GM18909 (cell line): ENCODE results near the gene LRP3.
"Not testable (repeated sequence)": the region's sequence is repeated elsewhere in the genome, so short reads cannot be mapped to it uniquely, and the experiment has no call there.

ENCODE experiments used
- ATAC-seq: cut with Tn5 transposase; IDR thresholded peaks from one replicate; pipeline ENCODE4 v1.9.1; 2021; ENCODE audit warnings: mild to moderate bottlenecking; ENCODE audit not compliant: unreplicated experiment, poor library complexity

LRP3 gene

GRCh38 chr19:33212436-33213172 lies 18.5 kb downstream of the LRP3 start:
- ATAC-seq, result no peak

- no peak for ATAC-seq
These were observed 20.5 kb downstream of the LRP3 start for GRCh38 chr19:33214596-33214995.

- ATAC-seq, result no peak
These were observed 21.5 kb downstream of the LRP3 start for GRCh38 chr19:33215438-33216197.

DNA sequence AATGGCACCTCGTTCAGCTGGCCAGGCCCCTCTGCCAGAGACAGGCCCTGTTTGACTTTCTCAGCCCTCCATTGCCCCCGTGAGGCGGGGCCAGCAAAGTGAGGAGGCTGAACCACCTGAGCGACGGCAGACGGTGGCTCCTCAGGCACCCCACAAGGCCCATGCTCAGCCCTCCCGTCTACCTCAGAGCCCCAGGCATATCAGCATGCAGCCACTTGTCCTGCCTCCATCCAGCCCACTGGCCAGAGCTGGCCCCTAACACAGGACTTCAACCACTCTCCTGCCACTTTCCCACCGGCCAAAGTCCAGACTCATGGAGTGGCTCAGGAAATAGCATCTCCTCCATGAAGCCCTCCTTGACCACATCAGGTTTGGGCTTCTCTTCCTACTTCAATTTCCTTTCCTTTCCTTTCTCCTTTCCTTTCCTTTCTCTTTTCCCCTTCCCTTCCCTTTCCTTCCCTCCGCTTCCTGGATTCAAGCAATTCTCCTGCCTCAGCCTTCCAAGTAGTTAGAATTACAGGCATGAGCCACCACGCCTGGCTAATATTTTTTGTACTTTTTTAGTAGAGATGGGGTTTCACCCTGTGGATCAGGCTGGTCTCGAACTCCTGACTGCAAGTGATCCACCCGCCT lies 22.2 kb downstream of the LRP3 start:
- ATAC-seq, result no peak

- ATAC-seq, result no peak
These were observed 23.8 kb downstream of the LRP3 start for GRCh38 chr19:33217881-33218280.

DNA sequence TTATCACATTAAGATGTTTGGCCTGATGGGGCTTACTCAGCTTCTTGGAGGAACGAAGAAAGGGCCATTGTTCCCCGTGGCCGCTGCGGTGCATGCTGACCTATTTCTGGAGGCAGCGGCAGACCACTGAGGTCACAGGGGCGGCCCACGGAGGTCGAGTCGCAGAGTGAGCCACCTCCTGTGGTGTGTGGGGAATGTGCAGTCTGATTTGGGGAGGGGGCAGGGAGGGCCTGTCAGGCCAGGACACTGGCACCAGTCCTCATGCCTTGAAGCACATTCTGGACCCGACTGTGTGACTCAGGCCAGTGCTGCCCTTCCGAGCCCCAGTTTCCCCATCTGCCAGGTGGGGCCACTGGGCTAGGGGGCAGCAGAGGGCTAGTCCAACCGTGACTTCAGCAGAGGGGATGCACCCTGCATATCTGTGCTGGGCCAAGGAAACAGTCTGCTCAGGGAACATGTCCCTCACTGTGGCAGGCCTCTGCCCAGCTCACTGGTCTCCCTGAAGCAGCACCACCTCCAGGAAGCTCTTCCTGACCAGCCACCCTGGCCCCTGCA lies 25.2 kb downstream of the LRP3 start:
- ATAC-seq, result no peak

- ATAC-seq, result no peak
These were observed 26.0 kb downstream of the LRP3 start for GRCh38 chr19:33220115-33220514.

DNA sequence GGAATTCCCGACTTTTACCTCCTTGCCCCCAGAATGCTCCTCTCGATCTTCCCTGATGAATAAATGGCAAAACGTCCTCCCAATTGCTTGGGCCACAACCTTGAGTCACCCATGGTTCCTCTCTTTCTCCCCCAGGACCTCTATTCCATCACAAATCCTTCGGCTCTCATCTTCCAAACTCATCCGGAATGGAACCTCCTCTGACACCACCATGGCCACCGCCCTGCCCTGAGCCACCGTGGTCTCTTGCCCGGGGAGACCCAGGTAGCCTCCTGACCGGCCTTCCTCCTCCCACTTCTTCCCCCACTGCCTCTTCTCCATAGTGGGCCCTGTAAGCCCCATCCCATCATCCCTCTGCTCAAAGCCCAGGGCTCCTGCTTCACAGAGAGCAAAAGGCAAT lies 26.6 kb downstream of the LRP3 start:
- no peak for ATAC-seq

DNA sequence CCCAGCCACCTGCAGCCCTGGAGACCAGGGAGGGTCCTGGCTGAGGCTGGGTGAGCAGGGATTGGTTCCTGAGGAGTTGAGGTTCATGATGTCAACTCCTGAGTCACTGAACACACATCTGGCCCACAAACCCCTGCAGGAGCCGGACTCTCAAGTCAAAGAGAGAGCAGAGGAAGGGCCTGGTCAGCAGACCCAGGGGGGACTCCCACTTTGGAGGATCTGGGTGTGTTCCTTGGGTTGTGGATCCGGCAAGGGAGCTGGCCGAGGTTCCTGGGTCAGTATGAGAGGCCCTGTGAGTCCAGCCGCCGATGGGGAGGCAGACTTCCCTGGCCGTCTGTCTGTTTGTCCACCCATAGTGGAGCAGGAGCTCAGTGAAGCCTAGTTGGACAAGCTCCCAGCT lies 27.5 kb downstream of the LRP3 start:
- ATAC-seq, result no peak

DNA sequence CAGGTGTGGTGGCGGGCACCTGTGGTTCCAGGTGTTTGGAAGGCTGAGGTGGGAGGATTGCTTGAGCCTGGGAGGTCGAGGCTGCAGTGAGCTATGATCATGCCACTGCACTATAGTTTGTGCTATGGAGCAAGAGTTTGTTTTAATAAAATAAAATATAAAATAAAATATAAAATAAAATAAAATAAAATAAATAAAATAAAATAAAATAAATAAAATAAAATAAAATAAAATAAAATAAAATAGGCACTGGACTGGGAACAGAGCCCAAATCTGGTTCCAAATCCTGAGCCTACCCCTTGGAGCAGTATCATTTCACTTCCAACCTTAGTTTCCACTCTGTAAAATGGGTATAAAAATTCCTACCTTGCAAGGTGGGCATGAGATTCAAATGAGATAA lies 28.1 kb downstream of the LRP3 start:
- ATAC-seq, result not testable (repeated sequence)

- no peak for ATAC-seq
These were observed 30.7 kb downstream of the LRP3 start for GRCh38 chr19:33224694-33225457.

GRCh38 chr19:33225458-33225926 lies 31.4 kb downstream of the LRP3 start, which contains the start of gene SLC7A10:
Gene SLC7A10 (minus strand): TSS chr19:33225850. CDS start chr19:33225703, 147 bp downstream.
- no peak for ATAC-seq

DNA sequence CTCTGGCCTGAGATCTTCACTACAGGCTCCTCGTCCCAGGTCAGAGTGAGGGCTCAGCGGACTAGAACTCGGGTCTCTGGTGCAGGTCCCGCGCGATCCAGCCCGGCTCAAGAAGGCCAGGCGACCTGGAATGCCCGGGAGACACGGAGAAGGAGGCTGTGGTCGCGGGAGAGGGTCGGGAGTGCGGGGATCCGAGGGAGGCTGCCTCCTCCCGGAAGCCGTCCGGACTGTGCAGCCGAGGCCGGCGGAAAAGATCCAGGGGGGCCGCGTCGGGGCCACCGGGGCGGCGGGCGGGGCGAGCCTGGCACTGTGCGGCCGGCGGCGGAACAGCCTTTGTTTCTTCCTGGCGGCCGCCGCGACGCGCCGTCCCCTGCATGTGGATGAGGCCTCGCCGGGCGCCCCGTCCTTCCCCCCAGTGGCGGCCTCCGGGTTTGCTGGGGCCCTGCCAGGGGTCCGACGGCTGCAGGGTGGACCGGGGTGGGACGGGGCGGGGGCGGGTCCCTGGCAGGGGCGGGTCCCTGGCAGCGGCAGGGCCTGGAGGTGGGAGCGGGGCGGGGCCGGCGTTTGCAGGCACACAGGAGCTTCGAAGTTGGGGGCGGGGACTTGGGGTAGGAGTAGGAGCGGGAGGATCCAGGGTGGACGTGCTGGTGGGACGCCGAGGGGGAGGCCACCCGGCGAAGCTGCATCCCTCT lies 32.6 kb downstream of the LRP3 start:
- no peak for ATAC-seq

DNA sequence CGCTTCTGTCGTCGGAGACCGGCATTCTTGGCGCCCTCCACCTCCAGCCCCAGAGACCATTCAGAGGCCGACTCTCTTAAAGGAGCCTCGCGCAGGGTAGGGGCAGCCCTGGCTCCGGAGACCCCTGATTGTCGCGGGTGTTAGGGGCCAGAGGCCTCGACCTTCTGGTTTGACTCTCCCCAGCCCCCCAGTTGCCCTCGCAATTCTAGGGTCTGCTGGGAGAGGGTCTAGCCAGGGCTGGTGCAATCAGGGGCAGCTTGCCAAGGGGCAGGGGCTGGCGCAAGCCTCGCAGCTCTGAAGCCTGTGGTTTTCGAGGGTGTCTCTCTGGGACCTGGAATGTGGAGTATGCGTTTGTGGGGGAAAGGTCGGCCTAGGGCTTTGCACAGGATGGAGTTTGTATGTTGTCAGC lies 33.1 kb downstream of the LRP3 start:
- no peak for ATAC-seq

DNA sequence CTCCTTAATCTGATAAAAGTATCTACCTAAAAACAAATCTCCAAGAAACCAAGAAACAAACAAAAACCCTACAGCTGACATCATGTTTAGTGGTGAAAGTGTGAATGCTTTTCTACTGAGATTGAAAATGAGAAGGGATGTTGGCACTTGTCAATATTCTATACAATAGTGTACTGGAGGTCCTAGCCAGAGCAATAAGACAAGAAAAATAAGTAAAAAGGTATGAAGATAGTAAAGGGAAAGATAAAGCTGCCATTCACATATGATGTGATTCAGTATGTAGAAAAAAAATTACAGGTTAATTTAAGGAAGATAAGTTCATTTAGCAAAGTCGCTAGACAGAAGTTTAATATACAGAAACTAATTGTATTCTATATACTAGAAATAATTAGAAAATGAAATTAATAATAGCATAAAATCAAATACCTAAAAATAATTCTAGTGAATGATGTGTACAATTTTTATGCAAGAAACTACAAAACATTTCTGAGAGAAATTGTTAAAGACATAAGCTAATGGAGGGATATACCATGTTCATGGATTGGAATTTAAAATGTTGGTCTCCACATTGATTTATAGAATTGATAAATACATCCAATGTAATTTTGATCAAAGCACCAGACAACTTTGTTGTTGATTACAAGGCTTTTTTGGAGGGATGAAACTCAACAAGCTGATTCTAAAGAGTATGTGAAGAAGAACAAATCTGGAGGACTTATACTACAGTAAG lies 33.9 kb downstream of the LRP3 start:
- no peak for ATAC-seq

GRCh38 chr19:33229962-33230361 lies 35.8 kb downstream of the LRP3 start:
- ATAC-seq, result no peak

- ATAC-seq, result no peak
These were observed 37.4 kb downstream of the LRP3 start for GRCh38 chr19:33231511-33231910.

- no peak for ATAC-seq
These were observed 38.5 kb downstream of the LRP3 start for GRCh38 chr19:33232656-33233055.
